ENCODE measurements around the gene SPEM2. TPM values are rescaled to one million over a fixed set of nuclear protein-coding genes. Genes with fewer than 3 reads are reported as not detected.
"Not testable (repeated sequence)": the region's sequence is repeated elsewhere in the genome, so short reads cannot be mapped to it uniquely, and the experiment has no call there.

Gene SPEM2
- total RNA-seq, 2 experiments from 2014 or later: not detected

DNA sequence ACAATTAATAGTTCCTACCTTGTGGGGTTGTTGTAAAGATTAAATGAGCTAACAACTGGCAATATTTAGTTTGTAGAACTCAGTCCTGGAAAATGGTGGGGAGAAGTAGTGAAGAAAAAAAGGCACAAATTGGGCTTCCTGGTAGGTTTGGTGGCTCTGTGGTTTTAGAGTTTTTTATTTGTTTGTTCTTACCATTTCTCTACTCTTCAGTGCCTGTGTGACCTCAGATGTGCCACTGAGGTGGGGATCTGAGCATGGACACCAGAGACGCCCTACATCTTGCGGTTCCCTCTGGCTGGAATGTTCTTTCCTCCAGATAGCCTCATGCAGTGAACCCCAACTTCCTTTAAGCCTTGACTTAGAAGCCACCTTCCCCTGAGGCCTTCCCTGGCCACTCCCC is 46.3 kb downstream of the SPEM2 start:
- no peak overlapping the region for H3K27ac Mint-ChIP-seq
- H3K9me3 Mint-ChIP-seq: no peaks in the 10 kb centered on the region
- ChIA-PET POLR2A (interaction anchor here (2.5 kb wide), 1 partner anchor 35 kb away, joined by 6 read pairs; no protein-coding TSS in a partner anchor), CTCF (interaction anchor here (1.7 to 2.0 kb wide), 2 partner anchors 17 to 35 kb away, joined by 4 to 8 read pairs; no protein-coding TSS in a partner anchor)
- H3K36me3 Mint-ChIP-seq (ENCODE audit: low read depth): no peaks in the 10 kb centered on the region
- H3K27me3 Mint-ChIP-seq: no peaks in the 10 kb centered on the region
- peaks cover 20% of the 10 kb centered on the region for H3K4me1 Mint-ChIP-seq
- DNase-seq: no peak
- H3K4me3 Mint-ChIP-seq: no peak overlapping the region

- H3K4me3 Mint-ChIP-seq; DNase-seq; H3K36me3 Mint-ChIP-seq (ENCODE audit: low read depth); H3K27ac Mint-ChIP-seq; H3K27me3 Mint-ChIP-seq; H3K9me3 Mint-ChIP-seq: not testable (repeated sequence)
- peaks cover 39% of the 10 kb centered on the region for H3K4me1 Mint-ChIP-seq
- ChIA-PET POLR2A (interaction anchor here (2.0 to 3.2 kb wide), 3 partner anchors 9 to 19 kb away, joined by 6 to 17 read pairs (median 12); partner anchors contain the start of gene POLR2A), CTCF (interaction anchor here (0.6 to 1.8 kb wide), 2 partner anchors 39 to 258 kb away, joined by 3 to 4 read pairs; no protein-coding TSS in a partner anchor)
Measured at GRCh38 chr17:7474767-7475166, 49.4 kb downstream of the SPEM2 start.

DNA sequence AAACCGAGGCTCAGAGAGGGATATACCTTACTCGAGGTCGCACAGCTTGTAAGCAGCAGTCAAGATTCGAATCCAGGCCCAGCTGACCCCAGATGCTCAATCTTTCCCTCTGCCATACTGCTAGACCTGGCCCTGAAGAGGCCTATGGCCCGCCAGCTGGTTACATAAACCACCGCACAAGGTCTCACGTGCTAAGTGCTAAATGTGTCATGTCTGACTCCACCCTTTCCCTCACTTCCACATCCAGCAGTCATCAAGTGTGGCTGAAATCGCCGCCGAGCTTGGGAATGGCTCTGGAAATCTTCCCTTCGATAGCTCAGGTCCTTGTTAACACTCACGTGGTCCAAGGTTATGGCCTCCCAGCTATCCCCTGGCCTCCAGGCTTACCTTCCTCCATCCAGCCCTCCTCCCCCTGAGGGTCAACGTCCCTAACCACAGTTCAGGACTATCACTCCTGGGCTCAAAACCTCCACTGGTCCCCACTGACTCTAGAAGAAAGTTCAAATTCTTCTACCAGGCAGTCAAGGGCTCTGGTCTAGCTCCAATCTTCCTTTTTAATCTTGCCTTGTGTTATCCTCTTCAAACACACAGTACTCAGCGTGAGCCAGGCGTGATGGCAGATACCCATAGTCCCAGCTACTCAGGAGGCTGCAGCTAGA is 50.5 kb downstream of the SPEM2 start:
- no peak for DNase-seq
- H3K9me3 Mint-ChIP-seq: no peaks in the 10 kb centered on the region
- H3K4me3 Mint-ChIP-seq: no peak overlapping the region
- POLR2A ChIA-PET: interaction anchor here (0.7 to 13.0 kb wide), 8 partner anchors 8 to 139 kb away, joined by 3 to 232 read pairs (median 5); partner anchors contain the start of genes CHRNB1, FGF11, POLR2A and TMEM102
- H3K4me1 Mint-ChIP-seq: peaks cover 47% of the 10 kb centered on the region
- no peak overlapping the region for H3K27ac Mint-ChIP-seq
- peaks cover 7% of the 10 kb centered on the region for H3K36me3 Mint-ChIP-seq (ENCODE audit: low read depth)
- no peaks in the 10 kb centered on the region for H3K27me3 Mint-ChIP-seq
- CTCF ChIA-PET: interaction anchor here (1.0 to 2.4 kb wide), 6 partner anchors 9 to 120 kb away, joined by 4 to 17 read pairs (median 5); partner anchors contain the start of genes SENP3 and TMEM102

GRCh38 chr17:7476494-7476893 is 51.1 kb downstream of the SPEM2 start:
- POLR2A ChIA-PET: interaction anchor here (0.7 to 13.0 kb wide), 8 partner anchors 7 to 36 kb away, joined by 3 to 232 read pairs (median 5); partner anchors contain the start of genes CHRNB1, FGF11, POLR2A and TMEM102
- no peak overlapping the region for H3K27ac Mint-ChIP-seq
- no peaks in the 10 kb centered on the region for H3K9me3 Mint-ChIP-seq
- no peak overlapping the region for H3K4me3 Mint-ChIP-seq
- no peak for DNase-seq
- peaks cover 48% of the 10 kb centered on the region for H3K4me1 Mint-ChIP-seq
- H3K27me3 Mint-ChIP-seq: no peaks in the 10 kb centered on the region
- peaks cover 7% of the 10 kb centered on the region for H3K36me3 Mint-ChIP-seq (ENCODE audit: low read depth)
- CTCF ChIA-PET: interaction anchor here (0.8 to 2.4 kb wide), 6 partner anchors 9 to 121 kb away, joined by 3 to 17 read pairs (median 5); partner anchors contain the start of genes SENP3 and TMEM102

- Mint-ChIP-seq H3K4me1 (peaks cover 47% of the 10 kb centered on the region), H3K27me3 (no peaks in the 10 kb centered on the region), H3K27ac (no peak overlapping the region), H3K9me3 (no peaks in the 10 kb centered on the region), H3K4me3 (no peak overlapping the region), H3K36me3 (ENCODE audit: low read depth) (peaks cover 7% of the 10 kb centered on the region)
- ChIA-PET POLR2A (interaction anchor here (1.2 to 13.0 kb wide), 6 partner anchors 9 to 36 kb away, joined by 3 to 232 read pairs (median 6); partner anchors contain the start of genes CHRNB1, FGF11 and TMEM102), CTCF (interaction anchor here (0.8 to 2.4 kb wide), 5 partner anchors 8 to 121 kb away, joined by 3 to 17 read pairs (median 5); partner anchors contain the start of genes SENP3 and TMEM102)
- no peak for DNase-seq
Measured at GRCh38 chr17:7476951-7477350, 51.5 kb downstream of the SPEM2 start.

Other genes starting within 250 kb of the SPEM2 start
- under 1 TPM; 0.60 to 0.73 TPM for gene ASGR1, start 246.2 kb upstream of the SPEM2 start, total RNA-seq
- 1 to 10 TPM; 5.2 to 5.3 TPM for gene DLG4, start 205.8 kb upstream of the SPEM2 start, total RNA-seq
- gene ACADVL, start 205.7 kb upstream of the SPEM2 start, total RNA-seq: 100 to 1,000 TPM; 364 to 370 TPM
- gene DVL2, start 191.1 kb upstream of the SPEM2 start, total RNA-seq: 10 to 100 TPM; 47.2 to 49.1 TPM
- 10 to 100 TPM; 45.9 to 53.1 TPM for gene PHF23, start 186.2 kb upstream of the SPEM2 start, total RNA-seq
- gene GABARAP, start 183.2 kb upstream of the SPEM2 start, total RNA-seq: 100 to 1,000 TPM; 303 to 313 TPM
- gene CTDNEP1, start 173.9 kb upstream of the SPEM2 start, total RNA-seq: 100 to 1,000 TPM; 170 to 175 TPM
- gene ELP5, start 173.4 kb upstream of the SPEM2 start, total RNA-seq: 10 to 100 TPM; 40.4 to 42.1 TPM
- gene CLDN7, start 163.1 kb upstream of the SPEM2 start, total RNA-seq: under 1 TPM; 0.15 to 0.80 TPM
- not detected for gene SLC2A4, start 143.9 kb upstream of the SPEM2 start, total RNA-seq
- 1 to 10 TPM; 1.5 to 1.6 TPM for gene YBX2, start 131.0 kb upstream of the SPEM2 start, total RNA-seq
- gene EIF5A, start 118.0 kb upstream of the SPEM2 start, total RNA-seq: 100 to 1,000 TPM; 419 to 420 TPM
- gene GPS2, start 110.3 kb upstream of the SPEM2 start, total RNA-seq: 10 to 100 TPM; 69.8 to 74.7 TPM
- 10 to 100 TPM; 28.4 to 31.2 TPM for gene NEURL4, start 96.3 kb upstream of the SPEM2 start, total RNA-seq
- gene ACAP1, start 89.1 kb upstream of the SPEM2 start, total RNA-seq: 100 to 1,000 TPM; 682 to 709 TPM
- 1 to 10 TPM; 5.8 to 5.9 TPM for gene KCTD11, start 73.5 kb upstream of the SPEM2 start, total RNA-seq
- not detected for gene TMEM95, start 70.5 kb upstream of the SPEM2 start, total RNA-seq
- gene TNK1, start 44.5 kb upstream of the SPEM2 start, total RNA-seq: under 1 TPM; 0.25 to 0.86 TPM
- gene PLSCR3, start 31.1 kb upstream of the SPEM2 start, total RNA-seq: 100 to 1,000 TPM; 149 to 156 TPM
- gene TMEM256, start 21.5 kb upstream of the SPEM2 start, total RNA-seq: 10 to 100 TPM; 73.2 to 77.0 TPM
- 1 to 10 TPM; 3.2 to 3.7 TPM for gene NLGN2, start 17.8 kb upstream of the SPEM2 start, total RNA-seq
- not detected for gene SPEM1, start 5.3 kb upstream of the SPEM2 start, total RNA-seq
- gene SPEM3, start 3.2 kb downstream of the SPEM2 start, total RNA-seq: not detected
- gene TMEM102, start 9.8 kb downstream of the SPEM2 start, total RNA-seq: 10 to 100 TPM; 18.0 TPM
- 10 to 100 TPM in 1 of 2 experiments, 1 to 10 TPM in 1; 8.9 to 10.8 TPM for gene FGF11, start 13.9 kb downstream of the SPEM2 start, total RNA-seq
- 10 to 100 TPM; 13.0 to 14.6 TPM for gene CHRNB1, start 19.4 kb downstream of the SPEM2 start, total RNA-seq
- 10 to 100 TPM; 27.4 to 27.9 TPM for gene ZBTB4, start 54.0 kb downstream of the SPEM2 start, total RNA-seq
- gene SLC35G6, start 55.8 kb downstream of the SPEM2 start, total RNA-seq: not detected
- gene POLR2A, start 58.8 kb downstream of the SPEM2 start, total RNA-seq: 100 to 1,000 TPM; 169 to 172 TPM
- gene TNFSF12, start 123.4 kb downstream of the SPEM2 start, total RNA-seq: 10 to 100 TPM; 79.8 to 86.7 TPM
- 1 to 10 TPM; 1.8 to 2.0 TPM for gene TNFSF13, start 133.1 kb downstream of the SPEM2 start, total RNA-seq
- 10 to 100 TPM; 37.6 to 39.9 TPM for gene SENP3, start 136.3 kb downstream of the SPEM2 start, total RNA-seq
- gene CD68, start 154.0 kb downstream of the SPEM2 start, total RNA-seq: 10 to 100 TPM; 34.5 to 36.0 TPM
- gene MPDU1, start 158.2 kb downstream of the SPEM2 start, total RNA-seq: 10 to 100 TPM; 54.1 to 58.6 TPM
- under 1 TPM; 0.30 to 0.40 TPM for gene SOX15, start 164.5 kb downstream of the SPEM2 start, total RNA-seq
- 10 to 100 TPM; 30.4 to 31.2 TPM for gene FXR2, start 189.3 kb downstream of the SPEM2 start, total RNA-seq
- gene SAT2, start 202.2 kb downstream of the SPEM2 start, total RNA-seq: 10 to 100 TPM; 36.2 to 37.9 TPM
- not detected for gene SHBG, start 204.5 kb downstream of the SPEM2 start, total RNA-seq
- under 1 TPM; 0.25 to 0.50 TPM for gene ATP1B2, start 225.3 kb downstream of the SPEM2 start, total RNA-seq